GM12878 (cell line): ENCODE measurements around the gene ATP5PB. TPM values are rescaled to one million over a fixed set of nuclear protein-coding genes. Genes with fewer than 3 reads are reported as not detected.

ENCODE experiments used
- ATAC-seq: fragments of 200-7000 bp; cut with Tn5 transposase; 3 replicates; pipeline ENCODE4 v1.9.1; 2020; ENCODE audit warnings: mild to moderate bottlenecking, moderate library complexity
- BruUV-seq: library from RNA; stranded (reverse); fragments of 400-500 nt; replicated peaks from 2 replicates; lab custom pipeline; 2021; lab: Mats Ljungman, UMichigan
- CTCF ChIA-PET: fragments of 300-600 bp; sonication (Branson Sonifier 250); formaldehyde crosslinking; extraction: SDS; loops from one replicate; lab custom pipeline; 2021; ENCODE audit warnings: inconsistent platforms; lab: Yijun Ruan, JAX
- POLR2A ChIA-PET: fragments of 350-600 bp; formaldehyde crosslinking; extraction: SDS; loops from one replicate; lab custom pipeline; 2021; ENCODE audit warnings: inconsistent platforms; lab: Charles Lee
- RAD21 ChIA-PET: fragments of 300-600 bp; sonication (Branson Sonifier 250); formaldehyde crosslinking; loops from one replicate; lab custom pipeline; 2023; ENCODE audit warnings: antibody characterized with exemption; ENCODE audit not compliant: unreplicated experiment; lab: Charles Lee
- SMC1A ChIA-PET: fragments of 300-600 bp; sonication (Branson Sonifier 250); formaldehyde crosslinking; loops from one replicate; lab custom pipeline; 2023; ENCODE audit not compliant: unreplicated experiment, uncharacterized antibody; lab: Charles Lee
- DNase-seq: peaks from one replicate; pipeline ENCODE4 v3.0.0-alpha.2; 2011; ENCODE audit warnings: low read depth, low spot score
- FAIRE-seq: peaks from 3 replicates; lab custom pipeline; 2011; peaks lifted over from hg19 to GRCh38; lab: Jason Lieb, UNC
- H2AFZ ChIP-seq: 2 replicates; pipeline ENCODE4 v1.6.0; 2011; ENCODE audit warnings: low read depth, low read length, control low read depth; ENCODE audit not compliant: control insufficient read depth
- H3K27ac ChIP-seq: 2 replicates; pipeline ENCODE4 v1.5.1; 2011; ENCODE audit warnings: control low read depth; ENCODE audit not compliant: control insufficient read depth, insufficient read depth
- H3K27me3 ChIP-seq, 2 experiments: replicated peaks in 1 of 2; 2 replicates each; pipeline versions ENCODE4 v1.6.0 to v1.6.1; 2011; ENCODE audit warnings: low read length in 1 of 2; ENCODE audit not compliant: control insufficient read depth in 2 of 2, insufficient read depth in 2 of 2
- H3K36me3 ChIP-seq, 2 experiments: 2 replicates each; pipeline ENCODE4 v1.5.1; 2011; ENCODE audit warnings: low read length in 1 of 2; ENCODE audit not compliant: control insufficient read depth in 2 of 2, insufficient read depth in 2 of 2
- H3K4me1 ChIP-seq: 2 replicates; pipeline ENCODE4 v1.6.1; 2011; ENCODE audit warnings: mild to moderate bottlenecking, low read length, moderate library complexity, mixed read lengths; ENCODE audit not compliant: control insufficient read depth, insufficient read depth
- H3K4me2 ChIP-seq: 2 replicates; pipeline ENCODE4 v1.6.0; 2011; ENCODE audit warnings: control low read depth; ENCODE audit not compliant: control insufficient read depth, insufficient read depth
- H3K4me3 ChIP-seq: fragments of 200-600 bp; sonication (generic); 2 replicates; pipeline ENCODE4 v1.5.1; 2016
- H3K79me2 ChIP-seq: 2 replicates; pipeline ENCODE4 v1.6.0; 2011; ENCODE audit warnings: low read length; ENCODE audit not compliant: control insufficient read depth, insufficient read depth
- H3K9ac ChIP-seq: 2 replicates; pipeline ENCODE4 v1.8.0; 2011; ENCODE audit warnings: low read length, control low read depth, mixed read lengths; ENCODE audit not compliant: control insufficient read depth, insufficient read depth
- H3K9me3 ChIP-seq: replicated peaks from 3 replicates; pipeline ENCODE4 v1.5.1; 2011; ENCODE audit warnings: mild to moderate bottlenecking, low read length; ENCODE audit not compliant: control insufficient read depth, insufficient read depth
- H4K20me1 ChIP-seq: 2 replicates; pipeline ENCODE4 v1.6.0; 2011; ENCODE audit not compliant: control insufficient read depth, insufficient read depth
- BHLHE40 ChIP-seq, 2 experiments: fragments of 450-650 bp in 1 of 2; IDR thresholded peaks; 2 replicates each; pipeline ENCODE4 v1.6.1; 2011 to 2017; ENCODE audit warnings: low read depth in 2 of 2, borderline replicate concordance in 1 of 2, improper control_type of control experiment in 1 of 2, low read length in 1 of 2, mild to moderate bottlenecking in 1 of 2
- IRF4 ChIP-seq: IDR thresholded peaks from 2 replicates; pipeline ENCODE4 v1.6.1; 2011; ENCODE audit warnings: low read depth, low read length
- NBN ChIP-seq: fragments of 450-650 bp; IDR thresholded peaks from 2 replicates; pipeline ENCODE4 v1.6.1; 2016
- RAD21 ChIP-seq: IDR thresholded peaks from 2 replicates; pipeline ENCODE4 v1.6.1; 2011; ENCODE audit warnings: mild to moderate bottlenecking, low read depth, low read length, moderate library complexity; ENCODE audit not compliant: insufficient read depth
- SMC3 ChIP-seq: IDR thresholded peaks from 2 replicates; pipeline ENCODE4 v1.6.1; 2011; ENCODE audit warnings: low read length, improper control_type of control experiment, borderline replicate concordance
- SPI1 ChIP-seq: IDR thresholded peaks from 2 replicates; pipeline ENCODE4 v1.6.1; 2011; ENCODE audit warnings: low read depth, mild to moderate bottlenecking, low read length, moderate library complexity, borderline replicate concordance; ENCODE audit not compliant: insufficient read depth
- TAF1 ChIP-seq: IDR thresholded peaks from 2 replicates; pipeline ENCODE4 v1.6.1; 2011; ENCODE audit warnings: mild to moderate bottlenecking, low read depth, low read length, borderline replicate concordance
- YY1 ChIP-seq: IDR thresholded peaks from 2 replicates; pipeline ENCODE4 v1.6.1; 2011; ENCODE audit warnings: low read depth, mild to moderate bottlenecking, low read length
- ZNF384 ChIP-seq: IDR thresholded peaks from 2 replicates; pipeline ENCODE4 v1.6.1; 2012; ENCODE audit warnings: low read depth, mild to moderate bottlenecking, low read length, improper control_type of control experiment, borderline replicate concordance
- WGBS: methylation state at CpG from one replicate; pipeline ENCODE4 v1.1.6; 2016; ENCODE audit warnings: low lambda C conversion rate; ENCODE audit not compliant: insufficient replicate concordance, insufficient coverage; ENCODE audit errors: missing lambda C conversion rate; 5-methylcytosine and 5-hydroxymethylcytosine counted together
- in situ Hi-C: fragments of 300-500 bp; cut with MboI; formaldehyde crosslinking; loops from 9 replicates; pipeline ENCODE4 v1.14.3; 2018; ENCODE audit warnings: mixed read lengths
- intact Hi-C: fragments of 100-400 bp; cut with micrococcal nuclease; formaldehyde crosslinking; loops from one replicate; pipeline ENCODE4 v1.14.2; 2022; ENCODE audit not compliant: unreplicated experiment
- polyA plus RNA-seq, 11 experiments: library from polyadenylated mRNA; depleted of rRNA in 4 of 11; unstranded in 6 of 11; stranded (reverse) in 5 of 11; fragments of >200 nt; fragmentation: Nextera tagmentation in 4 of 11; fragmentation: Illumina TruSeq in 1 of 11; extraction: Ambion mirVana in 4 of 11; extraction: Trizol in 1 of 11; gene quantifications; 1 replicate in 1 of 11; 2 replicates in 10 of 11; pipeline versions ENCODE4 v1.2.1 to v1.2.3, GENCODE V29; 2011 to 2016; ENCODE audit warnings: inconsistent platforms in 2 of 11, missing spikeins in 2 of 11, low read depth in 1 of 11
- total RNA-seq, 4 experiments: library from RNA; depleted of rRNA in 3 of 4; stranded (reverse); fragments of >200 nt in 3 of 4; fragmentation: Illumina TruSeq in 1 of 4; extraction: Trizol in 1 of 4; gene quantifications; 2 replicates each; pipeline versions ENCODE4 v1.2.1 to v1.2.3, GENCODE V29; 2013 to 2021
- TF ChIP-seq, protein P1 (sequence below), 3 experiments: IDR thresholded peaks in 2 of 3; conservative IDR thresholded peaks in 1 of 3; 2 replicates each; pipeline ENCODE4 v1.5.1; 2011; ENCODE audit warnings: low read depth in 3 of 3, low read length in 3 of 3, mild to moderate bottlenecking in 3 of 3, control low read depth in 2 of 3, moderate library complexity in 2 of 3, inconsistent platforms in 1 of 3, mixed read lengths in 1 of 3; ENCODE audit not compliant: control insufficient read depth in 2 of 3, insufficient read depth in 1 of 3; ENCODE audit errors: extremely low read depth in 1 of 3
- TF ChIP-seq, protein P2 (sequence below): fragments of 450-650 bp; IDR thresholded peaks from 2 replicates; pipeline ENCODE4 v1.6.1; 2016; ENCODE audit warnings: mild to moderate bottlenecking

The ATP5PB gene
- total and polyA plus RNA-seq, 10 of the 15 experiments (the other 5 are each of a cell fraction or from before 2014, with no cell fraction given), result 380 to 1,760 (median 677) TPM

DNA sequence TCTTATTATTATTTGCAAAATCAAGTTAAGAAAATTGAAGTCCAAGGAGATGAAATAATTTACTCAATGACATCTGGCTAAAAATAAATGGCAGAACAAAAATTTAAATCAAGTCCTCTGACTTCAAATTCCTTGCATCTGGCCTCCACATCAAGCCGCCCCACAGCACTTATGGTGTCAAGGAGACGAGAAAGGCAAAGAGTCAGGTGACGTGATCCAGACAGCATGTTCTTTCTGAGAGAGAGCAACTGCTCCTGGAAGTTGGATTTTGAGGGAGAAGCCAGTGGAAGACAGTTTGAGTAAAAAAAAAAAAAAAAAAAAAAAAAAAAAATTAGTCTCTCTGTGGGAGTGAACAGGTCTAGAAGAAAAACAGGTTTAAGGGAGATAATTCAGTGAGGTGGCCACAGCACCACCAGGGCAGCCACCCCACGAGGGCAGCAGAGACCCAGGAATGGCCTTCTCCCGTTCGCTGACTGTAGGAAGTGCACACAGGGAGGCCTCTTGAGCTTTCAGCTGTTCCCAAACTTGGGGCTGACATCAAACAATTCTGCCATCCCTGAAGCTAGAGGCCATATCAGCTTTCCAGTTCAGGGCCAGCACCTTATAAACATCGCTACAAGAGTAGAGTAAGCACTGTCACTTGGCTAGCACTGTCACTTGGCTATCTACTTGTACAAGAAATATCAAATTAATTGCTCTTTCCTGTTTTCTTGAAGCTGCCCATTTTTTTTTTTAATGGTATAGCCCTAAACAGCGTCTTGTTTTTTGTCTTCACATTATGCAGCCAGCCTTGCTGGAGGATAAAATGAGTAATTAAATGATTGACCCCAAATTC lies 32.3 kb downstream of the ATP5PB start:
- in situ Hi-C loops, result loop anchor here (5.0 to 25.0 kb wide), 2 partner anchors 266 to 881 kb away; no protein-coding TSS in a partner anchor
- ChIA-PET POLR2A (interaction anchor here (0.8 to 1.6 kb wide), 5 partner anchors 9 to 233 kb away, joined by 3 to 4 read pairs (median 4); no protein-coding TSS in a partner anchor), RAD21 (interaction anchor here (0.6 to 3.9 kb wide), 25 partner anchors 10 to 292 kb away, joined by 3 to 29 read pairs (median 4); partner anchors contain the start of genes ADORA3, TMIGD3 and WDR77), SMC1A (interaction anchor here (0.6 to 12.1 kb wide), 39 partner anchors 9 to 855 kb away, joined by 3 to 128 read pairs (median 4); partner anchors contain the start of gene DDX20), CTCF (interaction anchor here (0.6 to 8.7 kb wide), 38 partner anchors 9 to 839 kb away, joined by 3 to 119 read pairs (median 5); partner anchors contain the start of genes ADORA3, INKA2 and TMIGD3)
- Histone ChIP-seq H3K9ac (no peak overlapping the region), H3K27me3 (no peaks in the 10 kb centered on the region), H3K9me3 (no peaks in the 10 kb centered on the region), H3K4me2 (no peak overlapping the region), H3K27ac (no peak overlapping the region), H3K79me2 (no peaks in the 10 kb centered on the region), H3K4me1 (peaks cover 16% of the 10 kb centered on the region), H3K4me3 (no peak overlapping the region), H2AFZ (no peak overlapping the region), H4K20me1 (no peaks in the 10 kb centered on the region), H3K36me3 (no peaks in the 10 kb centered on the region)
- intact Hi-C loops, result loop anchor here (1.0 to 2.0 kb wide), 4 partner anchors 27 to 288 kb away; no protein-coding TSS in a partner anchor
- DNase-seq, result peak; percentile 48
- peak; percentile 93 for FAIRE-seq
- TF ChIP-seq TAF1 (no peak), ZNF384 (0 out of 2 replicates have a peak, but pooled peaks have one; percentile 46), IRF4 (0 out of 2 replicates have a peak, but pooled peaks have one; percentile 32), BHLHE40 (IDR thresholded peaks at IDR 0.05; ENCODE audit: borderline replicate concordance in 1 of 2, low read depth in 2 of 2, low read length in 1 of 2) (0 out of 4 replicates have a peak, but pooled peaks of 1 of the 2 experiments have one; percentile 13), YY1 (peak; percentile 58; the same call in 1 of the 2 replicates), SPI1 (no peak), NBN (0 out of 2 replicates have a peak, but pooled peaks have one; percentile 34), SMC3 (peak; percentile 82), RAD21 (peak; percentile 95)
- TF ChIP-seq, protein P1, sequence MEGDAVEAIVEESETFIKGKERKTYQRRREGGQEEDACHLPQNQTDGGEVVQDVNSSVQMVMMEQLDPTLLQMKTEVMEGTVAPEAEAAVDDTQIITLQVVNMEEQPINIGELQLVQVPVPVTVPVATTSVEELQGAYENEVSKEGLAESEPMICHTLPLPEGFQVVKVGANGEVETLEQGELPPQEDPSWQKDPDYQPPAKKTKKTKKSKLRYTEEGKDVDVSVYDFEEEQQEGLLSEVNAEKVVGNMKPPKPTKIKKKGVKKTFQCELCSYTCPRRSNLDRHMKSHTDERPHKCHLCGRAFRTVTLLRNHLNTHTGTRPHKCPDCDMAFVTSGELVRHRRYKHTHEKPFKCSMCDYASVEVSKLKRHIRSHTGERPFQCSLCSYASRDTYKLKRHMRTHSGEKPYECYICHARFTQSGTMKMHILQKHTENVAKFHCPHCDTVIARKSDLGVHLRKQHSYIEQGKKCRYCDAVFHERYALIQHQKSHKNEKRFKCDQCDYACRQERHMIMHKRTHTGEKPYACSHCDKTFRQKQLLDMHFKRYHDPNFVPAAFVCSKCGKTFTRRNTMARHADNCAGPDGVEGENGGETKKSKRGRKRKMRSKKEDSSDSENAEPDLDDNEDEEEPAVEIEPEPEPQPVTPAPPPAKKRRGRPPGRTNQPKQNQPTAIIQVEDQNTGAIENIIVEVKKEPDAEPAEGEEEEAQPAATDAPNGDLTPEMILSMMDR (IDR thresholded peaks at IDR 0.05 in 2 of 3, conservative IDR thresholded peaks at IDR 0.05 in 1 of 3; ENCODE audit: control insufficient read depth in 2 of 3, extremely low read depth in 1 of 3, insufficient read depth in 1 of 3, low read depth in 3 of 3, low read length in 3 of 3), result peak; percentile 79 to 97 (median 83)
- TF ChIP-seq, protein P2, sequence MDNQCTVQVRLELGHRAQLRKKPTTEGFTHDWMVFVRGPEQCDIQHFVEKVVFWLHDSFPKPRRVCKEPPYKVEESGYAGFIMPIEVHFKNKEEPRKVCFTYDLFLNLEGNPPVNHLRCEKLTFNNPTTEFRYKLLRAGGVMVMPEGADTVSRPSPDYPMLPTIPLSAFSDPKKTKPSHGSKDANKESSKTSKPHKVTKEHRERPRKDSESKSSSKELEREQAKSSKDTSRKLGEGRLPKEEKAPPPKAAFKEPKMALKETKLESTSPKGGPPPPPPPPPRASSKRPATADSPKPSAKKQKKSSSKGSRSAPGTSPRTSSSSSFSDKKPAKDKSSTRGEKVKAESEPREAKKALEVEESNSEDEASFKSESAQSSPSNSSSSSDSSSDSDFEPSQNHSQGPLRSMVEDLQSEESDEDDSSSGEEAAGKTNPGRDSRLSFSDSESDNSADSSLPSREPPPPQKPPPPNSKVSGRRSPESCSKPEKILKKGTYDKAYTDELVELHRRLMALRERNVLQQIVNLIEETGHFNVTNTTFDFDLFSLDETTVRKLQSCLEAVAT, result no peak
- BruUV-seq, result no TSS peak
- peak; percentile 88 for ATAC-seq
- 58% methylated on average over 8 of the region's 8 CpGs for WGBS
